GM21515 (cell line): ENCODE measurements around the gene NELL1.

Experiments
- ATAC-seq: cut with Tn5 transposase; IDR thresholded peaks from one replicate; pipeline ENCODE4 v1.9.1; 2021; ENCODE audit not compliant: unreplicated experiment

The NELL1 gene

DNA sequence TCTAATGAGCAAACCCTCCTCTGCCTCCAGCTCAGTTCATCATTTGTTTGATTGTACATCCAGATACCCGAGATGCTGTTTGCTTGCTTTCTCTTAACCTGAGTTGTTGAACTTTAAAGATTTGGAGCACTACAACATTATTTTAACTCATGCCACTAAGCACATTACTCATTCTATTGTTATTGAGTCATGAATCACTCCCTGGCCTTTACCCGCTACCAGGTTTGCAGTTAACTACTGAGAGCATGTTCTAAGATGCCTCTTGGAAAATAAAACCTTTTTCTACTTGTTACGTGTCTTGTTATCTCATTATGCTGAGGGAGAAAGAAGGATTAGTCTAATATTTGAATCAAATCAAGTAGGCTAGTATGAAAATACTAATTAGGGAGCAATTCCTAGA is 802.9 kb downstream of the NELL1 start:
- ATAC-seq: no peak

DNA sequence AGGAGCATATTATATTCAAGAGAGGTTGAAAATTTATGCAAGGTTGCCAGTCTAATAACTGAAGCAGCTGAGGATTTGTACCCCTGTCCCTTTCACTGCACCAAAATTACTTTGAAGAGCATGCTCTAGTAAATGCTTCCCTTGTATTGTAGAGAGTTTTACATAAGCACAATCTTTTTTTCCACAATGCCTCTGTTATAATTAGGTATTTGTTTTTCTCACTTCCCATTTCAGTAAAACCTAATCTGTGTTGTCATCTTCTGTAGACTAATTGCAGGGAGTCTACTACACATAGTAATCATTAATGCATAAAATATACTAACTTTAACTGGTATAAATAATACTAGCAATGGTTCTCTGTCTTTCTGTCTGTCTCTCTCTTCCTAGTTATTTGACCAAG is 805.1 kb downstream of the NELL1 start:
- ATAC-seq: no peak

DNA sequence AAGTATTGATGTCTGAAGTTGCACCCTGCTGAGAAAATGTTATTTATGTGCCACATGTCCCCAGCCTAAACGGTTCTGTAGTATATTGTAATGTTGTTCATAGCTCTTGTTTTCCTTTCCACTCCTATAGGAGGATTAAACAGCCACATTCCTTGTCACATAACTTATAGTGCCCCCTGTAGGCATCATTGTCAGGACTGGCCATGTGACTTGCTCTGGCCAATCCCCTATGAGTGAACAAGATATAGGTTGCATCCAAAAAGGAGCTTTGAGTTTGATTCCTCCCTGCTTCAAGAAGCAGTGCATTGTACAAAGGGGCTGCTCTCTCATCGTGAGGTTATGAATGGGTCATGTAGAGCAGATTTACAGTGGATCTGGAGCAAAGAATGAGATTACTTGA is 805.9 kb downstream of the NELL1 start:
- no peak for ATAC-seq

- ATAC-seq: no peak
These were observed 807.2 kb downstream of the NELL1 start for GRCh38 chr11:21476588-21476987.

GRCh38 chr11:21480240-21480639 is 810.9 kb downstream of the NELL1 start:
- ATAC-seq: no peak

DNA sequence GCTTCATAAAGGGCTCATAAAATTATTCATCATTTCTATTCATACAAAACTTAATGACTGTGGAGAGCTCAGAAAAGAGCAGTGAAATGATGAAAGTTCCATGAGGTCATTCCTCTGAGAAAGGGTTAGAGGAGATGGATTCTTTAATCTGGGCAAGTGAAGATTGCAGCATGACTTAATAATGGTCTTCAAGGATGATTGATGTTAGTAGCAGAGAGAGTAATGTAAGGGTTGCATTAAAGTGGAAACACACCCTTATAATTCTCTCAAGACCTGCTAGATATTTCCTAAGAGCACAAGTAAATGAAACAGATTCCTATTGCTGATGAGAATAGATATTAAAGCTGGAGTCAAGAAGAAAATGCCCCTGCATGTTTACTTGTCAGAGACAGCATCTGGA is 811.9 kb downstream of the NELL1 start:
- no peak for ATAC-seq

- no peak for ATAC-seq
These were observed 814.7 kb downstream of the NELL1 start for GRCh38 chr11:21484039-21484438.

DNA sequence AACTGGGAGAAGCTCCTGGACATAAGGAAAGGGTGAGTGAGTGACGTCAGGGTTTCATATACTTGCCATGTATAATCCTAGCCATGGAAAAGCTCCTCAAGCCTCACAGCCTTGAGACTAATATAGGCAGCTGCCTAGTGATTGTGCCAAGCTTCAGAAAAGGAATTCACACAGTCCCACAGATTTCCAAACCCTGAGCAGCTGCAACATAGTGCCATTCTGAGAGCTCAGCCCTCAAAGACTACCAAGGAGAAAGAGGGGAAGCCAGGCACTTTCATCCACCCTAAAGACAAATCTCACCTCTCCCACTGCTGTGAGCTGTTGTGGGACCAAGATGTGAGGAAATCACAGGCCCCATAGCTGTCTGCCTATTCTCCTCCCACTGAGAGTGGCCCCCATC is 815.6 kb downstream of the NELL1 start:
- no peak for ATAC-seq

GRCh38 chr11:21485426-21485825 is 816.0 kb downstream of the NELL1 start:
- no peak for ATAC-seq

GRCh38 chr11:21489416-21490115 is 820.2 kb downstream of the NELL1 start:
- no peak for ATAC-seq

GRCh38 chr11:21492931-21493330 is 823.5 kb downstream of the NELL1 start:
- no peak for ATAC-seq

- ATAC-seq: no peak
These were observed 825.6 kb downstream of the NELL1 start for GRCh38 chr11:21494946-21495345.

GRCh38 chr11:21495879-21496278 is 826.5 kb downstream of the NELL1 start:
- no peak for ATAC-seq

GRCh38 chr11:21501245-21501644 is 831.9 kb downstream of the NELL1 start:
- no peak for ATAC-seq

DNA sequence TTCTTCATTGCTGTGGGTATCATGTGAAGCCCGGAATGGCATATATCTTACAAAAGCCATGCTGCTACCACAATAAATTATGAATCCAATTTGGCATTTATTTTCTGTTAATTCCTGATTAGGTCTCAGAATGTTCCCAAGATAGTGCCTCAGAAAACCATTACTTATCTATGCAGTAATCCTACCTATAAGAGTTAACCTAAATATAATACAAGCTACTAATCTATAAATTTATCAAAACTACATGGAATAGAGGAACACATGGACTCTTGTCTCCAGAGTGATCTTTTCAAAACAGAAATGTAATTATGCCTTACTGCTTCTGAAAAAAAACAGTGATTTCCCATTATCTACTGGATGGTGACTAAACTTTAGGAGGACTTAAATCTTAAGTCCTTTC is 835.7 kb downstream of the NELL1 start:
- ATAC-seq: no peak

DNA sequence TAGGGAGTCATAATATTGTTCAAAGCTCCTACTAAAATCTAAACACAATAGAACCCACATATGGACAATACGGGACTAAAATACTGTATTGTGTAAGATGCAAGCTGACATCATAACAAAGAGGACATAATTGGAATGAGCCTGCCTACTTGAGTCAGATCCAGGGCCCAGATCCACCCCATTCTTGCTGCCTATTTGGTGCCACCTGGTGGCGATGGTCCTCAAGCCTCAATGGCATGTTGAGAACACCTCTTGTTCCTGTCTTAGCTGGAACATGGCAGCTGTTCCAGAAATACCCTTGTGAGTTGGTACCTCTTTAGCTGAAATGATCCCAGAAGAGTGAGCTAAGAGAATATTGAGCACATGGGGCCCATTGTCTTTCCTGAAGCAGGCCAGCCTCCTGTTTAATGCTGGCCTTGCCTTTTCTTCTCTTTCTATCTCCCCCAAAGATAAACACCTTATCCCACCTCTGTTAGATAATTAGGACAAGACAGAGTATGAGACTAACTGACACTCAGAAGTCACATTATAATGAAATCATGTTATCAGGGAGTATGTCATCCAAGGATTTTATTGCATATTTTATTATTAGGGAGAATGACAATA is 842.6 kb downstream of the NELL1 start:
- ATAC-seq: peak; percentile 78

DNA sequence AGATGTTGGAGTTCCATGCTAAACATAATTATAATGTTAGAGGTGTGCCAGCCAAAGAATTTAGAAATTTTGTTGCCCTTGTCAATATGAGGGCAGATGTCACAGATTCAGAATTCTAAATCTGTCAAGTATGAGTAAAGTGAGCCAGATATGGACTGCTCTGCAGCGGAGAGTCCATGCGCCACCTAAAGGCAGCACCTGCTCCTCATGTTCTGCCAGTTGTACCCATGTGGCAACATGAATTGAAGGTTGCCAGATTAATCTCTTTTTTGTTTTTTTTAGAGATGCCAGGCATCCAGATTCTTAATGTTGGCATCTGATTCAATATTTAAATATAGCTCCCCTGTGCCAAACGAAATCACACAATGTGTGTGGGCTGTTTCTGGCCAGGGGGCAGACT is 844.9 kb downstream of the NELL1 start:
- ATAC-seq: no peak

GRCh38 chr11:21520244-21520643 is 850.9 kb downstream of the NELL1 start:
- no peak for ATAC-seq

DNA sequence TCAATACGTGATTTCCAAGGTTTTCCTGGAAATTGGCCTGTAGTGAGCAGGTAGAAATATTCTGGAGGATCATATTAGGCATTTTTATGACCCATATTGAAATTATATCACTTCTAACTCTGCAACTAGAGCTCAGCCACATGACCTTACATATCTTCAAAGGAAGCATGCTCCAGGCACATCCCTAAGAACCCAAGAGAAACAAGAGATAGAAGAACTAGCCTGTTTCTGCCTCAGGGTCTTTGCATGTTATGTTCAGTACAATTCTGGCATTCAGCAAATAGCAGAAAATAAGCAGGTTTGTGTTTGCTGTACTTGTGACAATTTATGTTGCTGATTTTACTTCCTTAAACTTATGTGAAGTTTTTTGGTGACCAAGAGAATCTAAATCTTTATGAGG is 859.8 kb downstream of the NELL1 start:
- ATAC-seq: no peak

- ATAC-seq: no peak
These were observed 864.9 kb downstream of the NELL1 start for GRCh38 chr11:21534288-21534687.

DNA sequence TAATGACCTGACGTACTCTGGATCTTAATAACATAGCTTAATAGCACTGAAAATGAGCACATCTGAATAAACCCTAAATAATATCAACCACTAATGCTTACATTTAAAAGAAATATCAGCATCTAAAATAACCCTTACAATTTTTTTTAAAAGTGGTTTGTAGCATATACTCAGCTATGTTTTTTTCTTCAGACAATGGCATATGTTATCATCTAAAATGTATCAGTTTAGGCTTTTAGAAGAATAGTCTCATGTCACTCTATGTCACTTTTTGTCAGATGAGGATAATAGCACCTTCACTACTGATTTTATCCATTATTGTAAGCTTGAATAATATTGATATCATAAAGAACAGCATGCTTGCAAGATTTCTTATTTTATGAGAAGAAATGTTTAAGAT is 868.6 kb downstream of the NELL1 start:
- ATAC-seq: no peak

- no peak for ATAC-seq
These were observed 871.9 kb downstream of the NELL1 start for GRCh38 chr11:21541187-21541751.

GRCh38 chr11:21543901-21544300 is 874.5 kb downstream of the NELL1 start:
- ATAC-seq: no peak
